GM10266 (cell line): Measurements from ENCODE around the gene CCL26.
"Not testable (repeated sequence)": the region's sequence is repeated elsewhere in the genome, so short reads cannot be mapped to it uniquely, and the experiment has no call there.

Experiments used
- DNase-seq: peaks from one replicate; pipeline ENCODE4 v3.0.0; 2012; ENCODE audit errors: extremely low spot score
- TF ChIP-seq, protein P1 (sequence below): IDR thresholded peaks from 2 replicates; pipeline ENCODE4 v1.5.1; 2012; ENCODE audit warnings: mild to moderate bottlenecking, low read depth; ENCODE audit not compliant: control insufficient read depth, insufficient read depth; ENCODE audit errors: missing control alignments

Gene CCL26

GRCh38 chr7:75762350-75762917 lies 9.6 kb downstream of the CCL26 start:
- DNase-seq = peak; percentile 70

GRCh38 chr7:75761801-75762200 lies 10.2 kb downstream of the CCL26 start:
- DNase-seq = not testable (repeated sequence)

More at GRCh38 chr7:75762350-75762917, 9.6 kb downstream of the CCL26 start:
- TF ChIP-seq, protein P1, sequence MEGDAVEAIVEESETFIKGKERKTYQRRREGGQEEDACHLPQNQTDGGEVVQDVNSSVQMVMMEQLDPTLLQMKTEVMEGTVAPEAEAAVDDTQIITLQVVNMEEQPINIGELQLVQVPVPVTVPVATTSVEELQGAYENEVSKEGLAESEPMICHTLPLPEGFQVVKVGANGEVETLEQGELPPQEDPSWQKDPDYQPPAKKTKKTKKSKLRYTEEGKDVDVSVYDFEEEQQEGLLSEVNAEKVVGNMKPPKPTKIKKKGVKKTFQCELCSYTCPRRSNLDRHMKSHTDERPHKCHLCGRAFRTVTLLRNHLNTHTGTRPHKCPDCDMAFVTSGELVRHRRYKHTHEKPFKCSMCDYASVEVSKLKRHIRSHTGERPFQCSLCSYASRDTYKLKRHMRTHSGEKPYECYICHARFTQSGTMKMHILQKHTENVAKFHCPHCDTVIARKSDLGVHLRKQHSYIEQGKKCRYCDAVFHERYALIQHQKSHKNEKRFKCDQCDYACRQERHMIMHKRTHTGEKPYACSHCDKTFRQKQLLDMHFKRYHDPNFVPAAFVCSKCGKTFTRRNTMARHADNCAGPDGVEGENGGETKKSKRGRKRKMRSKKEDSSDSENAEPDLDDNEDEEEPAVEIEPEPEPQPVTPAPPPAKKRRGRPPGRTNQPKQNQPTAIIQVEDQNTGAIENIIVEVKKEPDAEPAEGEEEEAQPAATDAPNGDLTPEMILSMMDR = peak; percentile 62

DNA sequence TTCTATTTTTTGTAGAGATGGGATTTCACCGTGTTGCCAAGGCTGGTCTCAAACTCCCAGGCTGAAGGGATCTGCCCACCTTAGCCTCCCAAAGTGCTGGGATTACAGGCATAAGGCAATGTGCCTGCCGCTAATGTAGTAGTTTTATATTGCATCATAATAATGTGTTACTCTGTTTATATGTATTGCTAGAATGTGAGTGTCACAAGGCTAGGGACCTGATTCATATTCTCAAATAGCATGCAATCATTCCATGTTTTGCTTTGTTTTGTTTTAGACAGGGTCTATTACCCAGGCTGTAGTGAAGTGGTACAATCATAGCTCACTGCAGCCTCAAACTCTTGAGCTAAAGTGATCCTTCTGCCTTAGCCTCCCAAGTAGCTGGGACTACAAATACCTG lies 13.5 kb downstream of the CCL26 start:
- TF ChIP-seq, protein P1 = no peak
- DNase-seq = no peak

DNA sequence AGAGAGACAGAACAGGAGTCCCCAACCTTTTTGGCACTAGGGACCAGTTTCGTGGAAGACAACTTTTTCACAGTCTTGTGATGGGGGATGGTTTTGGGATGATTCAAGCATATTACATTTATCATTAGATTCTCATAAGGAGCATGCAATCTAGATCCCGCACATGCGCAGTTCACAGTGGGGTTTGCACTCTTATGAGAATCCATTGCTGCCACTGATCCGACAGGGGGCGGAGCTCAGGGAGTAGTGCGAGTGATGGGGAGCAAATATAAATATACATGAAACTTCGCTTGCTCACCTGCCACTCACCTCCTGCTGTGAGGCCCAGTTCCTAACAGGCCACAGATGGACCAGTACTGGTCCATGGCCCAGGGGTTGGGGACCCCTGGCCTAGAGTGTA lies 14.2 kb downstream of the CCL26 start:
- TF ChIP-seq, protein P1 = no peak
- DNase-seq = no peak

GRCh38 chr7:75756991-75757676 lies 14.9 kb downstream of the CCL26 start:
- DNase-seq = peak; percentile 39
- TF ChIP-seq, protein P1 = peak; percentile 40

- TF ChIP-seq, protein P1 = no peak
- DNase-seq = no peak
These were observed 15.6 kb downstream of the CCL26 start for GRCh38 chr7:75756206-75756990.

DNA sequence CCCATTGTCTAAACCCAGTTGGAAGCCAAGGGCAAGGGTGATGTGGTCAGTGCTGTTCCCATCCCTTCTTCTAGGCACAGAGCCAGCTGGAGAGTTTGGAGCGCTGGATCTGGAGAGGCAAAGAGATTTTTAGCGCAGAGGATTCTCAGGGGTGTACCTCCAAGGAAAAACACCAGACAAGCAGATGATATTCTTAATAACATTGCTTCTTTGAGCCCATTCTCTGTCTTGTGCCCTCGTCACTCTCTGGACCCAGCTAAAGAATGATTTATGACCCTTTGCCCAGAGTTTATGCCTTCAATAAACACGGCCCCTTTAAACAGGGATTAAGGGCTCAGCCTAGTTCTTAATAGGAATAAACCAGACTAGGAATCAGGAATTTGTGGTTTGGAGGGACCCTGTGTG lies 28.6 kb downstream of the CCL26 start:
- TF ChIP-seq, protein P1 = no peak
- DNase-seq = no peak
